DMS79 treated with DMSO at 0.1 percent for 48 hours (cell line): Measurements from ENCODE around the gene BACE2.
"Not testable (repeated sequence)": the region's sequence is repeated elsewhere in the genome, so short reads cannot be mapped to it uniquely, and the experiment has no call there.

Experiments
- DNase-seq: peaks from one replicate; lab custom pipeline; 2025; lab: John Stamatoyannopoulos, UW

Gene BACE2

DNA sequence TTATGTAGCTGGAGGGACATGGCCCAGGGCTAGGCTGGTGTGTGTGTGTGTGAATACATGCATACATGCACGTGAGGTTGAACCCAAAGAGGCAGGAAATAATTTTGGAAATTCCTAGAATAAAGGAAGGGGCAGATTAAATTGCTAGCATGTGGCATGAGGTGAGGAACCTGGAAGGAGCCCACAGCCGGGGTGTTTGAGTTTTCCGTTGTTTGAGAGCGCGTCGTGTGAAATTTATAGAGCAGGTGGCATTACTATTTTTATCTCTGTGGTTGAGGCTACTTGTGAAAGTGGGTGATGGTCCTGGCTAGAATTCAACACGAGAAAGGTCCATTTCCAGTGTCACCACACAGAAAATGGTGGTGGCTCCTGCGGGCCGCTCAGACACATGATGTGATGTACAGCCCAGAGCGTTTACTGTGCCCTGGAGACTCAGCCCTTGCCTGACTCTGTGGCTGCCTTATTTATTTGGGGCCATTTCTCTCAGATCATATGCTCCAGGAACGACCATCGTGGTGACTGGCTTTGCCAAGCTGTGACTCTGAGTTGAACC is 48.0 kb downstream of the BACE2 start:
- DNase-seq = no peak

DNA sequence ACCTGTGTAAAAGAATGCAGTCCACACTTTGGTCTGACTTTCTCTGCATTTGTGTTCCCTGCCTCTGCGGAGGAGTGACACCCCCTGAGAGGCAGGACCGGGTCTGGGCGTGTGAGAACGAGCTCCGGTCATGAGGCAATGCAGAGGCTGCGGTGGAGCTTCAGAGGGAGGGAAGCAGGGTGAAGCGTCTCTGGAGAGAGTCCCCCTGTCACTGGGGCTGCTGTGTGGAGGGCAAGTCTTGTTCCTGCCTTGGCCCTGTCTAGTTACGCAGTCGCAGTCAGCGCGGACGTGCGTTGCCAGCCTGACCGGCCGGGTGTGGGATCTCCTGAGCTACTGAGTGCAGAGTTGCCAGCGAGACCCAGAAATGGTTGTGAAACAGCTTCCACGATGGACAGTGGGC is 48.5 kb downstream of the BACE2 start:
- DNase-seq = no peak

DNA sequence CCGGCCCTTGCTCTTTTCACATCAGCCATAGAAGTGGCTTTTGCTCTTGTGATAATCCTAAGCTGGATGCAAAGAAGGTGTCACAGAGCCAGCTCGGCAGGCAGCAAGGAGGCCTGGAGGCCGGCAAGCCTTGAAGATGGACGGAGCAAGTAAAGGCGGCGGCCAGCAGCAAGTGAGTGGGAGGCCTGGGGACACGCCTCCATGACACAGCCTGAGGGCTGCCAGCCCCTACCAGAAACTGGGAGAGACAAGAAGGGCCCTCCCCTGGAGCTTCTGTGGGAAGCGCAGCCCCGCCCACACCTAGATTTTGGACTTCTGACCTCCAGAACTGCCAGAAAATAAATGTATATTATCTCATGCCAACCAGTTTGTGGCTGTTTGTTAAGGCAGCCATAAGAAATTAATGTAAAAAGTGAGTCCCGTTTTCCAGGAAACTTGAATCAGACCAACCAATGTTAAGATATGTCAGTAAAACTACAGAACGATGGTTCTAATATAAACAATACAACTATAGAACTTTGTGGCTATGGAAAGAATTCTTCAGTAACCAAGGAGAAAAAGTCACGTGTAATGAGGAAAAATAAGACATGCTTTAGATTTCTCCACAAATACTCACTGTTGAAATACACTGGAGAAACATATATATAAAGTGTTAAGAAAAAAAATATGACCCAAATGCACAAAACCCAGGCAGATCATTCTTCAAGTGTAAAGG is 49.9 kb downstream of the BACE2 start:
- no peak for DNase-seq

DNA sequence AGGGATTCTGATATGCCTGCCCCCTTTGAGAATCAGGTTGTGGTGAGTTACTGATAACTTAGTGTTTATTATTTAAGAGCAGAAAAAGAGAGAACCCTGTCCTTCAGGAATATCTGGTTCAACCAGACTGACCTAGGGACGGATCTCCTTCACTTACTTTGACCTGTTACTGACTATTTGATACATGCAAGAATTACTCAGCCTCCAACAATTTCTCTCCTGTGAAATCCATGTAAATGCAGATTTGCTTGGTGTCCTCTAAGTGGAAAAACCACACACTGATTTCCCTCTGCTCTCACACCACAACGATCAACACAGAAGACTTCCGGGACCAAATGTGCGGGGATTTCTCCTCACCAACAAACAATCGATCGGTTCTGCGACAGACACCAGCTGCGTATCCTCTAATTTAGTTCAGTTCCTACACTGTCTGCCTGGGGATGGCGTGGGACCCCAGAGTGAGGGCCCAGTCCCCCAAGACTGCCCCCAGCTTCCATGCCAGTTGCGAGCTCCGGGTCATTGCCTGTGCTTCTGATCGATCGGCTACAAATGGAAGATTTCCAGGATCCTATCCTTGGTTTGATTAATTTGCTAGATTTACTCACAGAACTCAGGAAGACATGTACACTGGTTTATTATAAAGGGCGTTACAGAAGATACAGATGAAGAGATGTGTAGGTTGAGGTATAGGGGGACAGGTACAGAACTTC is 51.7 kb downstream of the BACE2 start:
- DNase-seq = no peak

DNA sequence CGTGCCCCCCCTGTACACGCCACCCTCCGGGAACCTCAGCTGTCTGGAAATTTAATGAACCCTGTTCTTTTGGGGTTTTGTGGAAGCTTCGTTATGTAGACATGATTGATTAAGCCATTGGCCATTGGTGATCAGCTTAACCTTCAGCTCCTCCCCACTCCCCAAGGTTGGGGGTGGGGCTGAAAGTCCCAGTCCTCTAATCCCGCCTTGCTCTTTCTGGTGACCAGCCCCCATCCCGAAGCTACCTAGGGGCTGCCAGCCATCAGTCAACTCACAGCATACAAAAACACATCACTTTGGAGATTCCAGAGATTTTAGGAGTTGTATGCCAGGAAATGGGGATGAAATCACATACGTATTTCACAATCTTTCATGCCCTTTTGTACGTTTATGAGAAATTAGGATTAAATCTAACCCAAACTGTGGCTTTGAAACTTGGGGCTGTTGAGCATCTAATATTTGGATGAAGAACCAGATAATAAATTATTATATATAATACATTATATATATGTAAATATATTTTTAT is 52.3 kb downstream of the BACE2 start:
- DNase-seq = no peak

DNA sequence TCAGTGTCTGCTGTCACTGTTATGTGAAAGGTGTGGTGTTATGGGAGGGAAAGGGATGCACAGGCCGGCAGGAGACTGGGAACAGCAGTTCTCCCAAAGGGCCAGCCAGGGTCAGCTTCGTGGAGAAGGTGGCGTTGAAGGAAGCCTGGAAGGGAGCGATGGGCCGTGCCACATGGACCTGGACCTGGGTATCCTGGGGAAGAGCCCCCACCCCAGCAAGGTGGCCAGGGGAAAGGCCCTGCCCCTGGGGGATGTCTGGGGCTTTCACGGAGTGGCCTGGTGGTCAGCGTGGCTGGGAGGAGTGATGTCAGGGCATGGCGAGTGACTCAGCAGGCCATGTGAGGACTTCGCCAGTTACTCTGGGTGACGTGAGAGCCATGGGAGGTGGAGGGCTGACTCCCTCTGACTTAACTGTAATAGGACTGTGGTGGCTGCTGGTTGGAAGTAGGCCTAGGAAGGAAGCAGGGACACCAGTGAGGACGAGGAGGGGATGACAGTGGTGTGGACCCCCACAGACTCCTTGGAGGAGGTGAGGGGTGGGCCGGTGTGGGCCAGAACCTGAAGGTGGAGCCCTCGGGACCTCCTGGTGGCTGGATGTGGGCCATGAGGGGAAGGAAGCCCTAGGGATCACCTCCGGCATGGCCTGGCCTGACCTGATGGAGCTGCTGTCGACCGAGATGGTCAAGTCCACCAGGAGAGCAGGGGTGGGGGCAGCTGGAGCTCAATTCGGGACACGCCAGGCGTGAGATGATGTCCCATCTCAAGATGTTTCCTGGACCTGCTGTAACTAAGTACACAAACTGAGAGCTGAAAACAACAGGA is 54.5 kb downstream of the BACE2 start:
- no peak for DNase-seq

DNA sequence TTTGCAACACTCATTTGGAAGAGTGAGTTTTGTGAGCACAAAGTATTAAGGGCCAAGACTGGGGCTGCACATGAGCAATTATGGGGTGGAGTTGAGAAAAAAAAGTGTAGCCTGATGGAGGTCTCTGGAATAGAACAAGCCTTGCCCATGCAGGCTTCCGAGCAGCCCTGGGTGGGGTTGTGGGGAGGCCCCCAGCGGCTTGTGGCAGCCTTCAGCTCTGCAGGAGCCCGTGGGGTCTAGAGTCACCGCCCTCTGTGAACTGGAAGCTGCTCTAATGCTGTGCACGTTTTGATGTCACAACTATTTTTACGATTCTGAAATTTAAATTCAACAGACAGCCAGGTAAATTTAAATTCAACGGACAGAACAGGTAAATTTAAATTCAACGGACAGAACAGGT is 58.9 kb downstream of the BACE2 start:
- DNase-seq = no peak

DNA sequence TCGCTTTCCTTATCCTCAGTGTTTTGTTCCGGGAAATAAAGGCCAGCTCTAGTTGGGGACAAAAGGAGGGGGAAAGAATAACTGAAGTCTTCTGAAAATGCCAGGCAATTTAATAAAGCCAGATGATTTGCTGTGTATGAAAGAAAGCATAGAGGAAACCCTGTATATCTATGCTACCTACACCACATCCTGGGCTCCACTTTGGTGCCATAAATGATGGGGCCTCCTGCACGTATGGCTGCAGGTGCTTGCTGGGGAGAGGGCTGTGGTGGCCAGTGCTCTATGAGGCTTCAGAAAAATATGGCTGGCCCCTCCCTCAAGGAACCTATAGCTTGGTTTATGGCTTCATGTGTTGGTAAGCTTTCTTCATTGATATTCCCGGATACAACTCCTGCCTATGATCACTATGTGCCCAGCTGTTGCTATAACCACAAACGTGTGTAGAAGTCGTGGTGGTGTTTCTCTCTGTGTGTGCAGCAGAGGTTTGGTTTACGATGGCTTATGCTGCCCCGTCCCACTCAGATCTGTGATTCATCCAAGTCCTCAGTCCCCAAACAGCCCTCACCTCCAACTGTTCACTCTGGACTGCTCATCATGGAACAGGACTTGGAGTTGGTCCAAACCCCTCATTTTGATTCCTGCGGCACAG is 59.5 kb downstream of the BACE2 start:
- DNase-seq = peak; percentile 38

DNA sequence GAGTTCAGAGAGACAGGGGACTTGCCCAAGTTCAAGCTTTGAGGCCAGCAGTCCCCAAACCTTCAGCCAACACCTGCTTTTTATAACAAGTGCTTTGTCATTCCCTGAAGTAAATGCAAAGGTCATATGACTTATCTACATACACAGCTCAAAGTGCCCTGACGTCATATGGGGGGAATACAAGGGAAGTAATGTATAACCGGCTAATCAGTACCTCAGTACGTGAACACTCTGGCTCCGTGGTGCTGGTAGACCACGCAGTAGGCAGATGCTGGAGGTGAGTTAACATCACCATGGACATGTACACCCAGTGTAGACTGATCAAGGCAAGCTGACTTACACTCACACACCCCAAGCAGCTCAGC is 60.0 kb downstream of the BACE2 start:
- no peak for DNase-seq

DNA sequence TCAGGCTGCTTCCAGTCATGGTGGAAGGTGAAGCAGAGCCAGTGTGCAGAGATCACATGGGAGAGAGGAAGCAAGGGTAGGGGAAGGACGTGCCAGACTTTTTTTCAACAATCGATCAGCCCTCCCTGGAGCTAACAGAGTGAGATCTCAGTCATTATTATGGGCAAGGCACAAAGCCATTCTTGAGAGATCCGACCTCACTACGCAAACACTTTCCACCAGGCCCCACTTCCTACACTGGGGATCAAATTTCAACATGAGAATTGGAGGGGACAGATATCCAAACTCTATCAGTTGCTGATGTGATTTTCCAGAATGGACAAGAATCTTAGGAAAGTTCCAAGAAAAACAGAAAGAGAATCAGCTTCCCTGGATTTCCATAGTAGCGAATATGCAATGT is 60.5 kb downstream of the BACE2 start:
- DNase-seq = no peak

DNA sequence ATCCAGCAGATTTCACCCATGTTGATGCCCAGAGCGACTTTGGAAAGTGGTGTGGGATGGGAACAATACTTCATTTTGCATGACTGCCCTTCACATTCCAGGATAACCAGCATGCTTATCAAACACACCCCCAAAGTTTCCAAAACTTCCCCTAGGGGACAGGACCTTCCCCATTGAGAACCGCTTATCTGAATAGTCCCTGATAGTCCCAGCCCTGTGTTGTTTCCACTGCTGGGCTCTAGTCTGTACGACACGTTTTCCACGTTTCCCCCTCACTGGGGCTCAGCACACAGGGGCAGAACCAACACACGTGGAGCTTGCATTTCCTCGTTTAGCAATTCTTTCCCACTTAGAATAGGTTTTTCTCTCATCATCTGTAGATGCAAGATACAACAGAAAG is 61.0 kb downstream of the BACE2 start:
- no peak for DNase-seq

DNA sequence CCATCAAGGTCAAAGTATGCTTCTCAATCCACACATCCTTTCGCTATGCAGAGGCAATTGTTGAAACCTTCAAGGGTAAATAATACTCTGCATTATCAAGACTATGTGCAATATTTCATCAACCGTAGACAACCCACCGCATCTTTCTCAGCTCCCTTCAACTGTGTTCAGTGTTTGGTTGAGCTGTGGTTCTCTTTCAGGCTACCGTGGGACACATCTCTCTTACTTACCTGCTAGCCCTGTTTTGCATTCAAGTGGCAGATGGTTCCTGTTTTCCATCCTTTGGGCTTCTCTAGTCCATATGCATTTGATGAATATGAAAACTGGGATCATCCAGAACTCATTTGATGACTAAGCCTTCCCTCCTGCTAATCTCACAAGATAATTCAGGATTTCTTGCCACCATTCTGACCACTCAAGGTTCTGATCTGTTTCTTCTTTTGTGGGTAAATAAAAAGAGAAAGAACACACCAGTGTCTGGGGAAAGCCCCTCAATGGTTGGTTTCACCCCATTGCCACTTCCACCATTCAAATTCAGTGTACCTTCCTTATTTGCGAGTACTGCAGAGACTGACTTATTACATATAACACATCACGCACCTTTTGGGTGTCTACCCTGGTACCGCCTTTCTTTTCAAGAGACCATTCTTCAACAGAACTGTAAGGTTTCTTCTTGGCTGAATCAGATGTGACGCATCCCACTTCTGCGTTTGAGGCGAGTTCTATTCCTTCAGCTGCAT is 61.7 kb downstream of the BACE2 start:
- DNase-seq = no peak

DNA sequence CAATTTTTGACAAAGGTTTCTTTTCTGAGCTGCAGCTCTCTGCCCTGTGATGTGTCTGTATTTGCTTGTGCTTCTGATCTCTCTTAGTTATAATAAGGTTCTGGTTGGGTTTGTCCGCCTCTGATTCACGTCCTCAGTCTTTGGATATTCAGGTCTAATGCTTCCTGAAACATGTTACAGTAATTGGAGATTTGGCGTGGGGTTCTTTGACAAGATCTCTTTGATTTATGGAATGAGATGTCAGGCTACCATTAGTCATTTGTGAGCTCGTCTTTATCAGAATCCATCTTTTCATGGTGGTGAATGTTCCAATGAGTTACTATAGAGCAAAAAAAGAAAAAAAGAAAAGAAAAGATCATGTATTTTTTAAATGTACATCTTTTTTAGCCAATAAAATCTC is 62.5 kb downstream of the BACE2 start:
- DNase-seq = no peak

DNA sequence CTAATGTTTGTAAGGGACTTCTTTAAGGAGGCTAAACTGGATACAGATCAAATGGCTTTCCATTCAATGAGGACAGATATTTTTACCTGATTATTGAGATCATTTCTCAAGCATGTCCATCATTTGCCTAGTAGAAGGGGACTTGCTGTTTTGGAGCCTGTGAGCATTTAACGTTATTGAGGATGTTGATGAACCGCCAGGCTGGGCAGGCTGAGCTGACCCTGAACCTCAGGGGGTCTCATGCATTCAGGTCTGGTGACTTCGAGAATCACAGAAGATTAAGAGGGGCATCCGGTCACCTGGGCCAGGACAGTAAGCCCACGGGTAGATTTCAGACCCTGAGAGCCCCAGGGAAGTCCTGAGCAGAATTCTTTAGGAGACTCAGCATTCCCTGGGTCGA is 63.1 kb downstream of the BACE2 start:
- DNase-seq = no peak

DNA sequence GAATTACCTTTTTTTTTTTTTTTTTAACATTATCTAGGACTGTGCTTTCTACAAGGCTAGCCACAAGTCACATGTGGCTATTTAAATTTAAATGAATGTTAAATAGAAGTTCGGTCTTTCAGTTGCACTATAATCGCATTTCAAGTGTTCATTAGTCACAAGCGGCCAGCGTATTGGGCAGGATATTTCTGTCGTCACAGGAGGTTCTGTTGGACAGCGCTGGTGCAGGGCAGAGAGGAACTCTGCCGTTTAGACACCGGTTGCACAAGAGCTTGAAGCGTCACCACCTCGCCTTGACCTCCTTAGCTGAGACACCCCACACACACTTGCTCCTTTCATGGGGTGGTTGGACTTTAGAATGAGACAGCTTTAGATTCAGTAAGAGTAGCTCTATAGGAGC is 64.1 kb downstream of the BACE2 start:
- no peak for DNase-seq

DNA sequence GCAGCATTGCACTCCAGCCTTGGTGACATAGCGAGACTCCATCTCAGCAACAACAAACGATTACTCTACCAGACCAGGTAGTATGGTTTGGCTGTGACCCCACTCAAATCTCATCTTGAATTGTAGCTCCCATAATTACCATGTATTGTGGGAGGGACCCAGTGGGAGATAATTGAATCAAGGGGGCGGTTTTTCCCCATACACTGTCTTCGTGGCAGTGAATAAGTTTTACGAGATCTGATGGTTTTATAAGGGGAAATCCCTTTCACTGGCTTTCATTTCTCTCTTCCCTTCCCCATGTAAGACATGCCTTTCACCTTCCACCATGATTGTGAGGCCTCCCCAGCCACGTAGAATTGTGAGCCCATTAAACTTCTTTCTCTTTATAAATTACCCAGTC is 66.0 kb downstream of the BACE2 start:
- DNase-seq = no peak

DNA sequence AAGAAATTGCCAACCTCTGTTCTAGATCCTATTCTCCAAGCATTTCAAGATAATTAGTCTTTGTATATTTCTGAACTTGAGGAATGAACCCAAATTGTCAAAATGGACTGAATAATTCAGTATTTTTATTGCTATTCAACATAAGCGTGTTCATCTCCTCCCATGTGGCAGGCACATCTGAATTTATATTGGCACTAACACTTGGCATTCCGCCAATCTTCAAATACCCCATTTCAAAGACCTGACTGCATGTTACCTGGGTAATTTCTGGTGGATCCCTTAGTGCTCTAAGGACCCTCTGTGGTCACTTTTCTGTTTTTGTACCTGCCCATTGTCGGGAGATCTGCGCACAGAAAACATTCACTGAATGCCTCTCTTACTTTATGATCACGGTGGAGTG is 66.6 kb downstream of the BACE2 start:
- DNase-seq = peak; percentile 35

DNA sequence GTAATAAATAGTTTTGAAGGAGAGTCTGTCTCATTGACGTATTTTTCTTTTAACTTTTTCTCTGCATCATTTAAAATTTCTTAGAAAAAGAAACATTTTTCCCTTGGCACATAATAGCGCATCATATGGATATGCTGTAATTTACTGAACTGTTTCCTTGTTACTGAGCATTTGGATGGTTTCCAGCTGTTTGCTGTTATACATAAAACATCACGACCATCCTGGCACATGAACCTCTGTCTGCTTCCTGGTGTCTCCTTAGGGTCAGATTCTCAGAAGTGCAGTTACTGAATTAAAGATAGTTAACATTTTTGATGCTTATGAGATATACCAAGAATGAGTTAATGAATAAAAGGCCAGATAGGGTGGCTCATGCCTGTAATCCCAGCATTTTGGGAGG is 67.2 kb downstream of the BACE2 start:
- peak; percentile 53 for DNase-seq

DNA sequence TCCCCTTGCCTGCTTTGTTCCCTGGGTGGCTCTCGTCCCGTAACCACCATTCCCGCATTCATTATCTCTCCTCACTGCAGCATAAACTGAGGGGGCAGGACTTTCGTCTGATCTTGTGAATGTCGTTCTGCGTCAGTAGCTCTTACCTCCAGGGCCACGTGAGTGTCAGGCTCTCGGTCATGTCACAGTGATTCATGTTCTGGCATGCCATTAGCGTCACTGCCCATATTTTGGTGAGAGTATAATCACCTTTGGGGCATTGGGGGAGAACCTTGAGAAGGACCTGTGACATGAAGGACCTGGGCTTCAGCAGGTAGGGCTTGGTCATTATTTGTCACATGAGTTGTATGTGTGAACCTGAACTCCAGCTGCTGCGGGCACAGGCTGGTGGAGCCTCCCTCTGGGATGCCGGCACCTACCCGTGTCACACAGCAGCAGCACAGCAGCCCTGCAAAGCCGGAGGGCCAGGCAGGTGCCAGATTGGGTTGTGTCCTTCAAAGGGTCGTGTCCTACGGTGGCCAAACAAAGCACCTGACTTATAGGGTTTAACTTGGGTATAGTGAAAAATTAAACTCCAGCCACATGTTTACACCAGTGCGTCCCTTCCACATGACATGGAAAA is 68.5 kb downstream of the BACE2 start:
- no peak for DNase-seq

DNA sequence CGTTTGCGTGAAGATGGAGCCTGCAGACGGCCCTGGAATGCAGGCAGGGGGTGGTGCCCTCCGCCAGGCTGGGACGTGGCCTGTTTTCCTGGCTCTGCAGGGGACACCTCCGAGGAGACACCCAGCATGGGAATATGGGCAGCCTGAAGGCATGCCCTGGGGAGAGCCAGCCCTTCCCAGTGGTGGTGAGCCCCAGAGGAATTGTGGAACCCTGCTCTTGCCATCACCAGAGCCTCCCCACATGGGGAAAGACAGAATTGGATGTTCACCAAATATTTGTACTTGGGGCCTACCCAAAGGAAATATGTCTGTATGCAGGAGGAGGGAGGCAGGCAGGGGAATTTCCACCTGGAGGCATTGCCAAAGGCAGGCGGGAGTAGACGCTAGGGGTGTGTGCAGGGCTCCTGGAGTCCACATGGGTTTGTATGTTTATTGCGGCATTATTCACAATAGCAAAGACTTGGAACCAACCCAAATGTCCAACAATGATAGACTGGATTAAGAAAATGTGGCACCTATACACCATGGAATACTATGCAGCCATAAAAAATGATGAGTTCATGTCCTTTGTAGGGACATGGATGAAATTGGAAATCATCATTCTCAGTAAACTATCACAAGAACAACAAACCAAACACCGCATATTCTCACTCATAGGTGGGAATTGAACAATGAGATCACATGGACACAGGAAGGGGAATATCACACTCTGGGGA is 70.3 kb downstream of the BACE2 start:
- not testable (repeated sequence) for DNase-seq
